Fibroblast of lung (primary cell): ENCODE data around the gene PDILT.

Experiments used
- CTCF ChIP-seq, 2 donors: IDR thresholded peaks in 1 of 2; conservative IDR thresholded peaks in 1 of 2; 1 replicate in 1 of 2; 2 replicates in 1 of 2; pipeline ENCODE4 v1.5.1; 2011 to 2012; ENCODE audit warnings: low read length in 2 of 2, control low read depth in 1 of 2, inconsistent platforms in 1 of 2, low read depth in 1 of 2, mild to moderate bottlenecking in 1 of 2
- EZH2 ChIP-seq: IDR thresholded peaks from 2 replicates; pipeline ENCODE4 v1.5.1; 2012; ENCODE audit warnings: low read length, control low read depth, mild to moderate bottlenecking; ENCODE audit errors: missing control alignments

GRCh38 chr16:20333120-20333519, 71.4 kb downstream of the PDILT start:
- no peak for TF ChIP-seq CTCF (conservative IDR thresholded peaks at IDR 0.05 in 1 of 2, IDR thresholded peaks at IDR 0.05 in 1 of 2; ENCODE audit: low read depth in 1 of 2, low read length in 2 of 2)
- no peak for TF ChIP-seq EZH2
